ENCODE measurements around the gene BLNK.

DNA sequence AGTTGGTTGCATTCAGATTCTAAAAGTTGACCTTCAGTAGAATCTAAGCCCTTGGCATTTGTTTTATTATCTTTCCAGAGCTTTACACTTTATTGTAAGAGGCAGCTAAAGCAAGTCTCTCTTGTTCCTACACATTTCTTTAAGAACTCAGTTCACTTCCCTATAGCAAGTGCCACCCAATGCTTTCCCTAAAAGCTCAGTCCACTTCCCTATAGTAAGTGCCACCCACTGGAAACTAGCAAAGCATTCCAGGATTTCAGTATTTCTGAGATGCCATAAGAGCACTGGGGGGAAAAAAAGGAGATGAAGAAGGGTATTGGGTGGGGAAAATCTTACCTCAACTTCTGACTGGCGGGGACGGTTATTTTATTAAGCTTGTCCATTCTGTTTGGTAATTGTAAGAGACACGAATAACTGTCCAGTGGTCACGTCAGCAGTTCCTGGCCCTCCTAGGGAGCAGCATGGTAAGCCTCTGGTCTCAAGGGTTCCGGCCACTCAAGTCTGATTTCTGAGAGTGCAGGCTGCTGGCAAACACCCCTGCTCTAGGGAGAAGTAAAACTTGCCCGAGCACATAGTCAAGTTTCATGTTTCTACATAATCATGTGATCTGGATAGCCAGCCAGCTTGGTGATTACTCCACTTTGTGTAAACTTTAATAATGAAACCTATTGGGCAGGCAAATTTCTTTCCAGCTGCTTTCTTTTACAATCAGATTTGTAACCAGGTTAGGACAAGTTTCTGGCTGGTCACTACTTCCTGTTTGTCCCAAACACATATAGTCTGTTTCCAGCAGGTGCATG lies at the start of gene BLNK:
- TF ChIP-seq, protein P1, sequence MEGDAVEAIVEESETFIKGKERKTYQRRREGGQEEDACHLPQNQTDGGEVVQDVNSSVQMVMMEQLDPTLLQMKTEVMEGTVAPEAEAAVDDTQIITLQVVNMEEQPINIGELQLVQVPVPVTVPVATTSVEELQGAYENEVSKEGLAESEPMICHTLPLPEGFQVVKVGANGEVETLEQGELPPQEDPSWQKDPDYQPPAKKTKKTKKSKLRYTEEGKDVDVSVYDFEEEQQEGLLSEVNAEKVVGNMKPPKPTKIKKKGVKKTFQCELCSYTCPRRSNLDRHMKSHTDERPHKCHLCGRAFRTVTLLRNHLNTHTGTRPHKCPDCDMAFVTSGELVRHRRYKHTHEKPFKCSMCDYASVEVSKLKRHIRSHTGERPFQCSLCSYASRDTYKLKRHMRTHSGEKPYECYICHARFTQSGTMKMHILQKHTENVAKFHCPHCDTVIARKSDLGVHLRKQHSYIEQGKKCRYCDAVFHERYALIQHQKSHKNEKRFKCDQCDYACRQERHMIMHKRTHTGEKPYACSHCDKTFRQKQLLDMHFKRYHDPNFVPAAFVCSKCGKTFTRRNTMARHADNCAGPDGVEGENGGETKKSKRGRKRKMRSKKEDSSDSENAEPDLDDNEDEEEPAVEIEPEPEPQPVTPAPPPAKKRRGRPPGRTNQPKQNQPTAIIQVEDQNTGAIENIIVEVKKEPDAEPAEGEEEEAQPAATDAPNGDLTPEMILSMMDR (IDR thresholded peaks at IDR 0.05; ENCODE audit: low read length), result no peak
- TF ChIP-seq EZH2 (optimal IDR thresholded peaks at IDR 0.05; ENCODE audit: low read depth, low read length), result no peak
